ENCODE results near the gene PAX4. TPM values are rescaled to one million over a fixed set of nuclear protein-coding genes. Genes with fewer than 3 reads are reported as not detected.

The PAX4 gene
- total RNA-seq, 2 donors from 2014 or later: not detected

GRCh38 chr7:127581716-127582115, 36.2 kb downstream of the PAX4 start:
- 79 to 100% methylated on average over 1 of the region's 1 CpG for WGBS, 2 donors
- H3K9me3 ChIP-seq: no peaks in the 10 kb centered on the region
- intact Hi-C loops (cut with DNase I): no loop called here
- ATAC-seq (no peak), DNase-seq (no peak)
- H3K27ac ChIP-seq: no peak overlapping the region
- peaks cover 0 to 6% of the 10 kb centered on the region in 2 donors for H3K36me3 ChIP-seq (replicated peaks in 1 of 2; ENCODE audit: insufficient read depth in 1 of 2, low read depth in 2 of 2)
- no peak for TF ChIP-seq POLR2A (IDR thresholded peaks at IDR 0.05)
- no peak for TF ChIP-seq CTCF (IDR thresholded peaks at IDR 0.05)
- no peak overlapping the region for H3K4me3 ChIP-seq
- H3K27me3 ChIP-seq: no peaks in the 10 kb centered on the region
- H3K4me1 ChIP-seq: peaks cover 55% of the 10 kb centered on the region

GRCh38 chr7:127580612-127581011, 37.3 kb downstream of the PAX4 start:
- peaks cover 45% of the 10 kb centered on the region for H3K4me1 ChIP-seq
- DNase-seq (no peak), ATAC-seq (no peak)
- H3K27me3 ChIP-seq: no peaks in the 10 kb centered on the region
- H3K9me3 ChIP-seq: no peaks in the 10 kb centered on the region
- no peak for TF ChIP-seq POLR2A (IDR thresholded peaks at IDR 0.05)
- TF ChIP-seq CTCF (IDR thresholded peaks at IDR 0.05): no peak
- H3K36me3 ChIP-seq (replicated peaks in 1 of 2; ENCODE audit: insufficient read depth in 1 of 2, low read depth in 2 of 2): peaks cover 0 to 6% of the 10 kb centered on the region in 2 donors
- H3K4me3 ChIP-seq: no peak overlapping the region
- no peak overlapping the region for H3K27ac ChIP-seq
- intact Hi-C loops (cut with DNase I): no loop called here

GRCh38 chr7:127578711-127579275, 39.1 kb downstream of the PAX4 start:
- intact Hi-C loops (cut with DNase I): no loop called here
- no peak overlapping the region for H3K4me3 ChIP-seq
- peaks cover 34% of the 10 kb centered on the region for H3K4me1 ChIP-seq
- ATAC-seq (no peak), DNase-seq (no peak)
- H3K27me3 ChIP-seq: no peaks in the 10 kb centered on the region
- no peak overlapping the region for H3K27ac ChIP-seq
- H3K36me3 ChIP-seq (replicated peaks in 1 of 2; ENCODE audit: insufficient read depth in 1 of 2, low read depth in 2 of 2): peaks cover 0 to 6% of the 10 kb centered on the region in 2 donors
- no peaks in the 10 kb centered on the region for H3K9me3 ChIP-seq
- TF ChIP-seq CTCF (IDR thresholded peaks at IDR 0.05): no peak
- TF ChIP-seq POLR2A (IDR thresholded peaks at IDR 0.05): no peak
- 87 to 89% methylated on average over 4 of the region's 4 CpGs for WGBS, 2 donors

GRCh38 chr7:127578036-127578684, 39.8 kb downstream of the PAX4 start:
- TF ChIP-seq POLR2A (IDR thresholded peaks at IDR 0.05): no peak
- TF ChIP-seq CTCF (IDR thresholded peaks at IDR 0.05): no peak
- no peak for ATAC-seq

More at GRCh38 chr7:127578036-127578684, 39.8 kb downstream of the PAX4 start:
- Histone ChIP-seq H3K36me3 (replicated peaks in 1 of 2; ENCODE audit: insufficient read depth in 1 of 2, low read depth in 2 of 2) (peaks cover 0 to 6% of the 10 kb centered on the region in 2 donors), H3K27ac (no peak overlapping the region), H3K4me3 (no peak overlapping the region), H3K4me1 (peaks cover 27% of the 10 kb centered on the region), H3K27me3 (no peaks in the 10 kb centered on the region), H3K9me3 (no peaks in the 10 kb centered on the region)
- WGBS, 2 donors: 81 to 85% methylated on average over 5 of the region's 5 CpGs
- peak in 1 of 4 donors; percentile 12 for DNase-seq
- intact Hi-C loops (cut with DNase I): no loop called here
